SK-N-SH (cell line): ENCODE data around the gene RBBP8NL. TPM values are rescaled to one million over a fixed set of nuclear protein-coding genes. Genes with fewer than 3 reads are reported as not detected.

Experiments
- CTCF ChIA-PET: fragments of 300-600, 350-600 bp; formaldehyde crosslinking; extraction: SDS; loops from one replicate; lab custom pipeline; 2021; lab: Yijun Ruan, JAX
- POLR2A ChIA-PET: fragments of 350-600 bp; sonication (Branson Sonifier 250); formaldehyde crosslinking; extraction: SDS; loops from one replicate; lab custom pipeline; 2020; ENCODE audit warnings: antibody characterized with exemption, inconsistent platforms; lab: Yijun Ruan, JAX
- DNase-seq: peaks from one replicate; pipeline ENCODE4 v3.0.0; 2012
- H2AFZ ChIP-seq: fragments of 200-600 bp; sonication (generic); 2 replicates; pipeline ENCODE4 v1.8.1; 2016; ENCODE audit warnings: antibody characterized with exemption, mild to moderate bottlenecking, low read depth
- H3F3A ChIP-seq: fragments of 200-600 bp; sonication (generic); replicated peaks from 2 replicates; pipeline ENCODE3; 2016; ENCODE audit warnings: antibody characterized with exemption, mild to moderate bottlenecking; ENCODE audit not compliant: insufficient read depth
- H3K27ac ChIP-seq, 2 experiments: fragments of 200-500 bp in 1 of 2; fragments of 200-600 bp in 1 of 2; sonication (Bioruptor generic) in 1 of 2; sonication (generic), shearing (Covaris generic) in 1 of 2; 2 replicates each; pipeline versions ENCODE4 v1.5.1 to v1.6.1; 2014 to 2016; ENCODE audit warnings: low read depth in 2 of 2, inconsistent platforms in 1 of 2, low read length in 1 of 2, mild to moderate bottlenecking in 1 of 2, mixed read lengths in 1 of 2
- H3K27me3 ChIP-seq: fragments of 200-600 bp; sonication (generic), shearing (Covaris generic); 2 replicates; pipeline ENCODE4 v1.6.1; 2016; ENCODE audit warnings: mixed run types; ENCODE audit not compliant: insufficient read depth
- H3K36me3 ChIP-seq, 2 experiments: fragments of 200-500 bp in 1 of 2; fragments of 200-600 bp in 1 of 2; sonication (Bioruptor generic) in 1 of 2; sonication (generic) in 1 of 2; replicated peaks in 1 of 2; 2 replicates each; pipeline versions ENCODE3 to v1.5.1; 2014 to 2016; ENCODE audit warnings: low read length in 1 of 2, mild to moderate bottlenecking in 1 of 2; ENCODE audit not compliant: insufficient read depth in 2 of 2, control insufficient read depth in 1 of 2
- H3K4me1 ChIP-seq, 2 experiments: fragments of 200-500 bp in 1 of 2; fragments of 200-600 bp in 1 of 2; sonication (Bioruptor generic) in 1 of 2; sonication (generic), shearing (Covaris generic) in 1 of 2; 2 replicates each; pipeline versions ENCODE4 v1.5.1 to v1.6.1; 2014 to 2016; ENCODE audit warnings: low read depth in 1 of 2, low read length in 1 of 2, mixed run types in 1 of 2; ENCODE audit not compliant: insufficient read depth in 2 of 2, control insufficient read depth in 1 of 2
- H3K4me2 ChIP-seq: fragments of 200-600 bp; sonication (generic), shearing (Covaris generic); 2 replicates; pipeline ENCODE4 v1.6.1; 2017; ENCODE audit warnings: mixed run types
- H3K4me3 ChIP-seq, 2 experiments: fragments of 200-500 bp in 1 of 2; fragments of 200-600 bp in 1 of 2; sonication (Bioruptor generic) in 1 of 2; sonication (generic), shearing (Covaris generic) in 1 of 2; 2 replicates each; pipeline versions ENCODE4 v1.5.1 to v1.8.1; 2014 to 2016; ENCODE audit warnings: low read depth in 2 of 2, inconsistent platforms in 1 of 2, low read length in 1 of 2, mild to moderate bottlenecking in 1 of 2, mixed read lengths in 1 of 2, moderate library complexity in 1 of 2
- H3K79me2 ChIP-seq: fragments of 200-600 bp; sonication (generic); 2 replicates; pipeline ENCODE4 v1.8.1; 2017; ENCODE audit warnings: mild to moderate bottlenecking; ENCODE audit not compliant: insufficient read depth
- H3K9ac ChIP-seq: fragments of 200-600 bp; sonication (generic); 2 replicates; pipeline ENCODE4 v1.6.1; 2017; ENCODE audit warnings: mixed run types
- H3K9me2 ChIP-seq: fragments of 200-600 bp; sonication (generic); 2 replicates; pipeline ENCODE4 v1.6.1; 2017; ENCODE audit warnings: mixed run types
- H3K9me3 ChIP-seq: fragments of 200-600 bp; sonication (generic); 2 replicates; pipeline ENCODE4 v1.6.1; 2017; ENCODE audit warnings: mixed run types, mild to moderate bottlenecking, moderate library complexity
- H4K20me1 ChIP-seq: fragments of 200-600 bp; sonication (generic); 2 replicates; pipeline ENCODE4 v1.6.1; 2017; ENCODE audit warnings: mild to moderate bottlenecking, mixed run types; ENCODE audit not compliant: insufficient read depth
- EZH2phosphoT487 ChIP-seq: fragments of 200-600 bp; sonication (generic); IDR thresholded peaks from 2 replicates; pipeline ENCODE4 v1.6.1; 2017; ENCODE audit warnings: low read depth, mixed run types, mild to moderate bottlenecking, antibody characterized with exemption, moderate library complexity, borderline replicate concordance
- FOSL2 ChIP-seq: IDR thresholded peaks from 2 replicates; pipeline ENCODE4 v1.4.0; 2012; ENCODE audit warnings: low read depth, mild to moderate bottlenecking, moderate library complexity, borderline replicate concordance
- FOXJ3 ChIP-seq: sonication (generic); formaldehyde crosslinking; IDR thresholded peaks from 2 replicates; pipeline ENCODE4 v1.5.1; 2020; ENCODE audit warnings: mild to moderate bottlenecking, missing genetic modification reagents
- FOXM1 ChIP-seq: IDR thresholded peaks from 2 replicates; pipeline ENCODE4 v1.4.0; 2012; ENCODE audit warnings: low read depth, mild to moderate bottlenecking
- IRF3 ChIP-seq: fragments of 150-350 bp; IDR thresholded peaks from 2 replicates; pipeline ENCODE4 v1.6.1; 2016; ENCODE audit warnings: mild to moderate bottlenecking, low read depth, low read length
- MAX ChIP-seq: IDR thresholded peaks from 2 replicates; pipeline ENCODE4 v1.4.0; 2012; ENCODE audit warnings: low read depth
- MEF2A ChIP-seq: IDR thresholded peaks from 2 replicates; pipeline ENCODE4 v1.4.0; 2012; ENCODE audit warnings: low read depth, borderline replicate concordance
- MXI1 ChIP-seq: IDR thresholded peaks from 2 replicates; pipeline ENCODE4 v1.6.1; 2012; ENCODE audit warnings: mild to moderate bottlenecking, low read depth, low read length, improper control_type of control experiment
- RFX5 ChIP-seq: IDR thresholded peaks from 2 replicates; pipeline ENCODE4 v1.6.1; 2012; ENCODE audit warnings: mild to moderate bottlenecking, improper control_type of control experiment, low read length
- SIN3A ChIP-seq: IDR thresholded peaks from 2 replicates; pipeline ENCODE4 v1.6.1; 2012; ENCODE audit warnings: low read depth, mild to moderate bottlenecking, low read length, moderate library complexity, borderline replicate concordance
- TAF1 ChIP-seq: IDR thresholded peaks from 2 replicates; pipeline ENCODE4 v1.6.1; 2012; ENCODE audit warnings: low read depth, mild to moderate bottlenecking, low read length, moderate library complexity, borderline replicate concordance
- TEAD4 ChIP-seq: IDR thresholded peaks from 2 replicates; pipeline ENCODE4 v1.4.0; 2012; ENCODE audit warnings: mild to moderate bottlenecking, borderline replicate concordance; ENCODE audit not compliant: insufficient read depth
- YY1 ChIP-seq: IDR thresholded peaks from 2 replicates; pipeline ENCODE4 v1.4.0; 2012; ENCODE audit warnings: low read depth, mild to moderate bottlenecking
- WGBS: methylation state at CpG from one replicate; pipeline ENCODE4 v1.1.6; 2017; ENCODE audit warnings: low lambda C conversion rate; 5-methylcytosine and 5-hydroxymethylcytosine counted together
- polyA plus RNA-seq, 3 experiments: library from polyadenylated mRNA; depleted of rRNA; stranded (reverse); fragments of >200 nt; gene quantifications; 2 replicates each; pipeline ENCODE4 v1.2.3, GENCODE V29; 2012
- TF ChIP-seq, protein P1 (sequence below): fragments of 200-600 bp; sonication (generic); IDR thresholded peaks from 2 replicates; pipeline ENCODE4 v1.6.1; 2017; ENCODE audit warnings: antibody characterized with exemption, mild to moderate bottlenecking, moderate library complexity
- TF ChIP-seq, protein P2 (sequence below): IDR thresholded peaks from 2 replicates; pipeline ENCODE4 v1.4.0; 2012; ENCODE audit warnings: low read depth, borderline replicate concordance

The RBBP8NL gene
- polyA plus RNA-seq, 1 of the 3 experiments (the other 2 are of a cell fraction) = not detected

DNA sequence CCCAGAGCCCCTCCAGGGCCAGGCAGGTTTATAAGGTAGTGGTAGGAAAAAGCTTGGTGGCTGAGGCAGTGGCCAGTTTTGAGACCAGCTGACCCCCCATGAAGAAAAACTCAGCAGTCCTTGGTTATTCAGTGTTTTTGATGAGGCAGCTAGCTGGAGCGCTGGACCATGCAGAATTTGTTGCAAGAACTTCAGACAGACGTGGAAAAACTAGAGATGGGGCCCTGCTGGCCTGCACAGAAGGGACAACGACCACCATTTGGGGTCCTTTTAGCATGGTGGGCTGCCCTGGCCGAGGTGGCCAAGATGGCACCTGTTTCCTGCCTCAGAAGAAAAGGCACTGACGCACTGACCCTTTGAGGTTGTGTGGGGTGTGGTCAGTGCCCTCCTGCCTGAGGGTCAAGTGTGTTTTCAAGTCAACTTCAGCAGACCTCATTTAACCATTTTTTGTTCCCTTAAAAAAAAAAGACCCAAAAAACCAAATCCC lies 37.7 kb downstream of the RBBP8NL start:
- no peak overlapping the region for H3K4me3 ChIP-seq
- no peak overlapping the region for H3K4me2 ChIP-seq
- H3K36me3 ChIP-seq = peaks cover 15 to 38% of the 10 kb centered on the region in 2 experiments
- TF ChIP-seq YY1 (no peak), RFX5 (no peak), MAX (no peak), TEAD4 (no peak), SIN3A (no peak), IRF3 (no peak), TAF1 (no peak), FOXJ3 (CRISPR knock-in tag) (no peak), MEF2A (no peak), FOSL2 (no peak), MXI1 (no peak), FOXM1 (no peak), EZH2phosphoT487 (no peak)
- TF ChIP-seq, protein P1, sequence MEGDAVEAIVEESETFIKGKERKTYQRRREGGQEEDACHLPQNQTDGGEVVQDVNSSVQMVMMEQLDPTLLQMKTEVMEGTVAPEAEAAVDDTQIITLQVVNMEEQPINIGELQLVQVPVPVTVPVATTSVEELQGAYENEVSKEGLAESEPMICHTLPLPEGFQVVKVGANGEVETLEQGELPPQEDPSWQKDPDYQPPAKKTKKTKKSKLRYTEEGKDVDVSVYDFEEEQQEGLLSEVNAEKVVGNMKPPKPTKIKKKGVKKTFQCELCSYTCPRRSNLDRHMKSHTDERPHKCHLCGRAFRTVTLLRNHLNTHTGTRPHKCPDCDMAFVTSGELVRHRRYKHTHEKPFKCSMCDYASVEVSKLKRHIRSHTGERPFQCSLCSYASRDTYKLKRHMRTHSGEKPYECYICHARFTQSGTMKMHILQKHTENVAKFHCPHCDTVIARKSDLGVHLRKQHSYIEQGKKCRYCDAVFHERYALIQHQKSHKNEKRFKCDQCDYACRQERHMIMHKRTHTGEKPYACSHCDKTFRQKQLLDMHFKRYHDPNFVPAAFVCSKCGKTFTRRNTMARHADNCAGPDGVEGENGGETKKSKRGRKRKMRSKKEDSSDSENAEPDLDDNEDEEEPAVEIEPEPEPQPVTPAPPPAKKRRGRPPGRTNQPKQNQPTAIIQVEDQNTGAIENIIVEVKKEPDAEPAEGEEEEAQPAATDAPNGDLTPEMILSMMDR = no peak
- TF ChIP-seq, protein P2, sequence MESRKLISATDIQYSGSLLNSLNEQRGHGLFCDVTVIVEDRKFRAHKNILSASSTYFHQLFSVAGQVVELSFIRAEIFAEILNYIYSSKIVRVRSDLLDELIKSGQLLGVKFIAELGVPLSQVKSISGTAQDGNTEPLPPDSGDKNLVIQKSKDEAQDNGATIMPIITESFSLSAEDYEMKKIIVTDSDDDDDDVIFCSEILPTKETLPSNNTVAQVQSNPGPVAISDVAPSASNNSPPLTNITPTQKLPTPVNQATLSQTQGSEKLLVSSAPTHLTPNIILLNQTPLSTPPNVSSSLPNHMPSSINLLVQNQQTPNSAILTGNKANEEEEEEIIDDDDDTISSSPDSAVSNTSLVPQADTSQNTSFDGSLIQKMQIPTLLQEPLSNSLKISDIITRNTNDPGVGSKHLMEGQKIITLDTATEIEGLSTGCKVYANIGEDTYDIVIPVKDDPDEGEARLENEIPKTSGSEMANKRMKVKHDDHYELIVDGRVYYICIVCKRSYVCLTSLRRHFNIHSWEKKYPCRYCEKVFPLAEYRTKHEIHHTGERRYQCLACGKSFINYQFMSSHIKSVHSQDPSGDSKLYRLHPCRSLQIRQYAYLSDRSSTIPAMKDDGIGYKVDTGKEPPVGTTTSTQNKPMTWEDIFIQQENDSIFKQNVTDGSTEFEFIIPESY = no peak
- TF ChIP-seq, all 33 proteins: peak for 0
- H3K27me3 ChIP-seq = no peaks in the 10 kb centered on the region
- no peak for DNase-seq
- peaks cover 0 to 19% of the 10 kb centered on the region in 2 experiments; a peak in 2 of 4 replicates for H3K4me1 ChIP-seq
- peaks cover 17% of the 10 kb centered on the region for H3F3A ChIP-seq
- ChIA-PET POLR2A (interaction anchor here (3.0 kb wide), 1 partner anchor 10 kb away, joined by 12 read pairs; no protein-coding TSS in a partner anchor), CTCF (interaction anchor here (0.6 to 1.8 kb wide), 4 partner anchors 13 to 54 kb away, joined by 3 to 10 read pairs (median 4); no protein-coding TSS in a partner anchor)
- no peak overlapping the region for H2AFZ ChIP-seq
- no peaks in the 10 kb centered on the region for H3K9me2 ChIP-seq
- 79% methylated on average over 5 of the region's 5 CpGs for WGBS
- peaks cover 22% of the 10 kb centered on the region for H4K20me1 ChIP-seq
- H3K79me2 ChIP-seq = peaks cover 49% of the 10 kb centered on the region
- no peak overlapping the region for H3K27ac ChIP-seq
- no peak overlapping the region for H3K9ac ChIP-seq
- no peaks in the 10 kb centered on the region for H3K9me3 ChIP-seq
